K562 (cell line): ENCODE results near the gene EME1. TPM values are rescaled to one million over a fixed set of nuclear protein-coding genes. Genes with fewer than 3 reads are reported as not detected.

Source experiments
- ATAC-seq: fragments of 200-7000 bp; cut with Tn5 transposase; 3 replicates; pipeline ENCODE4 v1.9.1; 2020; ENCODE audit warnings: moderate library complexity
- BruUV-seq: library from RNA; stranded (reverse); fragments of 400-500 nt; replicated peaks from 2 replicates; lab custom pipeline; 2021; lab: Mats Ljungman, UMichigan
- CTCF ChIA-PET: fragments of 300-600 bp; formaldehyde crosslinking; extraction: SDS; loops from one replicate; lab custom pipeline; 2021; ENCODE audit warnings: low intra/inter-chr PET ratio; lab: Yijun Ruan, JAX
- POLR2A ChIA-PET: fragments of 300-600, 350-650 bp; sonication (Branson Sonifier 250); formaldehyde crosslinking; extraction: SDS; loops from one replicate; lab custom pipeline; 2021; ENCODE audit warnings: antibody characterized with exemption, inconsistent platforms; lab: Yijun Ruan, JAX
- DNase-seq, 4 experiments: peaks; one replicate each; pipeline versions ENCODE4 v3.0.0 to v3.0.0-alpha.2; 2011 to 2018; ENCODE audit warnings: low spot score in 3 of 4, mixed read lengths in 3 of 4; ENCODE audit errors: extremely low read depth in 1 of 4
- FAIRE-seq: peaks from 2 replicates; lab custom pipeline; 2011; peaks lifted over from hg19 to GRCh38; lab: Jason Lieb, UNC
- H2AFZ ChIP-seq: 2 replicates; pipeline ENCODE4 v1.6.0; 2011; ENCODE audit warnings: low read depth, low read length, control low read depth, inconsistent platforms
- H3K27ac ChIP-seq: fragments of 200-600 bp; 3 replicates; pipeline ENCODE4 v1.8.0; 2011; ENCODE audit warnings: low read depth, mild to moderate bottlenecking, control low read depth, inconsistent platforms, low read length, moderate library complexity, mixed read lengths; ENCODE audit errors: extremely low read depth
- H3K27me3 ChIP-seq, 2 experiments: fragments of 300-600 bp in 1 of 2; 2 replicates in 1 of 2; 3 replicates in 1 of 2; pipeline versions ENCODE4 v1.6.0 to v1.8.0; 2011; ENCODE audit warnings: inconsistent platforms in 2 of 2, low read length in 2 of 2, mild to moderate bottlenecking in 1 of 2, mixed read lengths in 1 of 2, moderate library complexity in 1 of 2; ENCODE audit not compliant: control insufficient read depth in 2 of 2, insufficient read depth in 2 of 2
- H3K36me3 ChIP-seq: fragments of 300-600 bp; 3 replicates; pipeline ENCODE4 v1.8.0; 2011; ENCODE audit warnings: mild to moderate bottlenecking, low read length, inconsistent platforms; ENCODE audit not compliant: control insufficient read depth, insufficient read depth
- H3K4me1 ChIP-seq, 2 experiments: fragments of 200-600 bp in 1 of 2; replicated peaks in 1 of 2; 2 replicates in 1 of 2; 3 replicates in 1 of 2; pipeline versions ENCODE4 v1.5.1 to v1.8.0; 2011; ENCODE audit warnings: inconsistent platforms in 2 of 2, low read length in 2 of 2, mild to moderate bottlenecking in 1 of 2, mixed read lengths in 1 of 2, moderate library complexity in 1 of 2; ENCODE audit not compliant: control insufficient read depth in 2 of 2, insufficient read depth in 2 of 2
- H3K4me2 ChIP-seq: 2 replicates; pipeline ENCODE4 v1.6.1; 2011; ENCODE audit warnings: low read length, control low read depth, inconsistent platforms, mixed read lengths; ENCODE audit not compliant: insufficient read depth
- H3K4me3 ChIP-seq: fragments of 200-600 bp; sonication (generic), shearing (Covaris generic); 2 replicates; pipeline ENCODE4 v1.5.1; 2016; ENCODE audit warnings: control low read depth, inconsistent platforms
- H3K79me2 ChIP-seq: fragments of 200-600 bp; 3 replicates; pipeline ENCODE4 v1.8.0; 2011; ENCODE audit warnings: low read length, inconsistent platforms; ENCODE audit not compliant: control insufficient read depth, insufficient read depth
- H3K9ac ChIP-seq, 2 experiments: 2 replicates each; pipeline versions ENCODE4 v1.6.0 to v1.6.1; 2011; ENCODE audit warnings: low read depth in 2 of 2, low read length in 2 of 2, control low read depth in 1 of 2, inconsistent platforms in 1 of 2, mild to moderate bottlenecking in 1 of 2, mixed read lengths in 1 of 2; ENCODE audit not compliant: insufficient read depth in 1 of 2
- H3K9me1 ChIP-seq: one replicate; pipeline ENCODE4 v1.6.0; 2011; ENCODE audit warnings: inconsistent platforms, mild to moderate bottlenecking, low read length, moderate library complexity; ENCODE audit not compliant: control insufficient read depth, insufficient read depth
- H3K9me3 ChIP-seq: replicated peaks from 2 replicates; pipeline ENCODE4 v1.5.1; 2011; ENCODE audit warnings: low read depth, low read length, inconsistent platforms; ENCODE audit not compliant: control insufficient read depth, insufficient read depth
- H4K20me1 ChIP-seq: replicated peaks from 2 replicates; pipeline ENCODE4 v1.6.1; 2011; ENCODE audit warnings: low read length, inconsistent platforms, mixed read lengths; ENCODE audit not compliant: control insufficient read depth, insufficient read depth
- FOS ChIP-seq: IDR thresholded peaks from 3 replicates; pipeline ENCODE4 v1.6.1; 2011; ENCODE audit not compliant: insufficient read length; ENCODE audit errors: extremely low read depth
- HNRNPL ChIP-seq: fragments of 200-400 bp; formaldehyde crosslinking; IDR thresholded peaks from 2 replicates; pipeline ENCODE4 v1.6.1; 2017; ENCODE audit warnings: low read depth, mild to moderate bottlenecking, low read length
- MIER1 ChIP-seq: fragments of 450-650 bp; IDR thresholded peaks from 2 replicates; pipeline ENCODE4 v1.6.1; 2016; ENCODE audit warnings: antibody characterized with exemption, mild to moderate bottlenecking, low read depth
- NR2F6 ChIP-seq: fragments of 450-650 bp; formaldehyde crosslinking; IDR thresholded peaks from 2 replicates; pipeline ENCODE4 v1.4.0; 2020; ENCODE audit warnings: mild to moderate bottlenecking
- PBX2 ChIP-seq, 2 experiments: IDR thresholded peaks in 1 of 2; conservative IDR thresholded peaks in 1 of 2; 2 replicates each; pipeline ENCODE4 v1.6.1; 2016; ENCODE audit warnings: low read depth in 2 of 2, mild to moderate bottlenecking in 1 of 2, missing compliant biosample characterization in 1 of 2, missing genetic modification characterization in 1 of 2, moderate library complexity in 1 of 2
- PURB ChIP-seq: sonication (generic); formaldehyde crosslinking; IDR thresholded peaks from 2 replicates; pipeline ENCODE4 v1.9.0; 2021; ENCODE audit warnings: low read depth, mild to moderate bottlenecking, missing genetic modification reagents
- RAD51 ChIP-seq: fragments of 450-650 bp; IDR thresholded peaks from 2 replicates; pipeline ENCODE4 v1.7.1; 2016; ENCODE audit warnings: low read depth, mild to moderate bottlenecking, borderline replicate concordance
- RCOR1 ChIP-seq, 2 experiments: IDR thresholded peaks; 2 replicates each; pipeline ENCODE4 v1.6.1; 2012; ENCODE audit warnings: low read depth in 2 of 2, low read length in 2 of 2, borderline replicate concordance in 1 of 2, improper control_type of control experiment in 1 of 2
- RUNX1 ChIP-seq: sonication (generic); IDR thresholded peaks from 2 replicates; pipeline ENCODE4 v1.6.1; 2016; ENCODE audit warnings: antibody characterized with exemption, low read depth
- SAFB ChIP-seq: fragments of 200-400 bp; formaldehyde crosslinking; IDR thresholded peaks from 2 replicates; pipeline ENCODE4 v1.6.1; 2017; ENCODE audit warnings: low read depth, low read length, borderline replicate concordance
- SP1 ChIP-seq: sonication (generic); formaldehyde crosslinking; IDR thresholded peaks from 2 replicates; pipeline ENCODE4 v1.8.1; 2022; ENCODE audit warnings: mild to moderate bottlenecking, missing genetic modification reagents
- WGBS: fragments of 100-300 bp; shearing (Covaris generic); methylation state at CpG from one replicate; pipeline ENCODE4 v1.1.6; 2016; ENCODE audit warnings: low coverage, mixed read lengths; ENCODE audit not compliant: insufficient coverage; ENCODE audit errors: missing lambda C conversion rate; 5-methylcytosine and 5-hydroxymethylcytosine counted together
- in situ Hi-C: fragments of 300-500 bp; cut with MboI; formaldehyde crosslinking; loops from 4 replicates; pipeline ENCODE4 v1.15.0; 2018; ENCODE audit warnings: inconsistent platforms, mixed read lengths
- intact Hi-C: fragments of 100-400 bp; cut with micrococcal nuclease; formaldehyde crosslinking; loops from 2 replicates; pipeline ENCODE4 v1.14.2; 2022
- polyA plus RNA-seq, 8 experiments: library from polyadenylated mRNA; depleted of rRNA in 4 of 8; stranded (reverse) in 5 of 8; unstranded in 3 of 8; fragments of >200 nt; fragmentation: Nextera tagmentation in 2 of 8; fragmentation: Illumina TruSeq in 1 of 8; extraction: Ambion mirVana in 2 of 8; extraction: Trizol in 1 of 8; gene quantifications; 2 replicates each; pipeline versions ENCODE4 v1.2.1 to v1.2.3, GENCODE V29; 2011 to 2014; ENCODE audit warnings: inconsistent platforms in 1 of 8, missing spikeins in 1 of 8
- total RNA-seq, 7 experiments: library from RNA; depleted of rRNA in 6 of 7; stranded (reverse); fragments of >200 nt in 6 of 7; fragmentation: Illumina TruSeq in 2 of 7; extraction: Trizol in 2 of 7; gene quantifications; 2 replicates each; pipeline versions ENCODE4 v1.2.1 to v1.2.3, GENCODE V29; 2011 to 2021; ENCODE audit warnings: low replicate concordance in 1 of 7

Gene EME1
- total and polyA plus RNA-seq, 9 of the 15 experiments (the other 6 are each of a cell fraction or from before 2014, with no cell fraction given) = 14.6 to 44.1 (median 24.0) TPM

GRCh38 chr17:50372758-50373556 is at the start of gene EME1, which contains the start of gene MRPL27 (continued):
- no peak for TF ChIP-seq NR2F6 (CRISPR knock-in tag)

- intact Hi-C loops (no loop called here), in situ Hi-C loops (no loop called here)
- H3K36me3 ChIP-seq = no peaks in the 10 kb centered on the region
- no peak overlapping the region for H3K4me3 ChIP-seq
- CTCF ChIA-PET = interaction anchor here (1.5 kb wide), 1 partner anchor 126 kb away, joined by 4 read pairs; no protein-coding TSS in a partner anchor
- H3K27me3 ChIP-seq = peaks cover 13 to 30% of the 10 kb centered on the region in 2 experiments
- H2AFZ ChIP-seq = no peak overlapping the region
- H3K9ac ChIP-seq = no peak overlapping the region; a peak in 1 of 4 replicates
- peaks cover 0 to 3% of the 10 kb centered on the region in 2 experiments; a peak in 2 of 5 replicates for H3K4me1 ChIP-seq
- FAIRE-seq = no peak
- H4K20me1 ChIP-seq = no peaks in the 10 kb centered on the region
- no TSS peak for BruUV-seq
- DNase-seq = no peak
- no peak overlapping the region for H3K4me2 ChIP-seq
- H3K79me2 ChIP-seq = no peaks in the 10 kb centered on the region
- H3K27ac ChIP-seq = no peak overlapping the region
- H3K9me1 ChIP-seq = no peaks in the 10 kb centered on the region
- POLR2A ChIA-PET = no interaction called here
- WGBS = 7% methylated on average over 4 of the region's 4 CpGs
- no peak for ATAC-seq
- H3K9me3 ChIP-seq = no peaks in the 10 kb centered on the region
- TF ChIP-seq FOS (no peak), SAFB (no peak), RCOR1 (IDR thresholded peaks at IDR 0.05; ENCODE audit: borderline replicate concordance in 1 of 2, low read depth in 2 of 2, low read length in 2 of 2) (no peak), PBX2 (CRISPR knock-in tag; IDR thresholded peaks at IDR 0.05; ENCODE audit: low read depth) (no peak), PBX2 (tag; conservative IDR thresholded peaks at IDR 0.05; ENCODE audit: low read depth) (no peak), RUNX1 (no peak), PURB (CRISPR knock-in tag) (no peak), SP1 (CRISPR knock-in tag) (no peak), MIER1 (no peak), RAD51 (no peak), HNRNPL (no peak)
These were observed 47.1 kb upstream of the EME1 start for GRCh38 chr17:50325906-50326305.
